CD14-positive monocyte (primary cell): ENCODE results near the gene CTDP1. TPM values are rescaled to one million over a fixed set of nuclear protein-coding genes. Genes with fewer than 3 reads are reported as not detected.

Experiments used
- DNase-seq, 3 donors: peaks; one replicate each; pipeline ENCODE4 v3.0.0-alpha.2; 2011 to 2022
- H2AFZ ChIP-seq: 2 replicates; pipeline ENCODE4 v1.6.0; 2012; ENCODE audit warnings: mild to moderate bottlenecking, low read depth, low read length, inconsistent platforms; ENCODE audit not compliant: insufficient read depth, poor library complexity, severe bottlenecking
- H3K27ac ChIP-seq, 2 donors: 1 replicate in 1 of 2; 2 replicates in 1 of 2; pipeline ENCODE4 v1.5.1; 2012 to 2013; ENCODE audit warnings: low read length in 2 of 2, control low read depth in 1 of 2, inconsistent platforms in 1 of 2, low read depth in 1 of 2, mild to moderate bottlenecking in 1 of 2
- H3K27me3 ChIP-seq, 2 donors: one replicate each; pipeline versions ENCODE4 v1.6.0 to v1.6.1; 2011 to 2013; ENCODE audit warnings: low read length in 2 of 2; ENCODE audit not compliant: control insufficient read depth in 2 of 2, insufficient read depth in 2 of 2
- H3K36me3 ChIP-seq, 2 donors: replicated peaks in 1 of 2; 1 replicate in 1 of 2; 2 replicates in 1 of 2; pipeline versions ENCODE4 v1.5.1 to v1.6.1; 2012 to 2013; ENCODE audit warnings: low read length in 2 of 2, control low read depth in 1 of 2, inconsistent platforms in 1 of 2, mild to moderate bottlenecking in 1 of 2; ENCODE audit not compliant: insufficient read depth in 2 of 2, control insufficient read depth in 1 of 2
- H3K4me1 ChIP-seq, 2 donors: 1 replicate in 1 of 2; 2 replicates in 1 of 2; pipeline versions ENCODE4 v1.5.1 to v1.6.1; 2012 to 2013; ENCODE audit warnings: low read length in 2 of 2, control low read depth in 1 of 2, inconsistent platforms in 1 of 2, mild to moderate bottlenecking in 1 of 2, moderate library complexity in 1 of 2; ENCODE audit not compliant: insufficient read depth in 2 of 2, control insufficient read depth in 1 of 2
- H3K4me2 ChIP-seq: replicated peaks from 2 replicates; pipeline ENCODE3; 2012; ENCODE audit warnings: low read length, moderate library complexity, mild to moderate bottlenecking; ENCODE audit not compliant: poor library complexity, severe bottlenecking; ENCODE audit errors: extremely low read depth
- H3K4me3 ChIP-seq, 3 experiments: fragments of 200-600 bp in 1 of 3; sonication (generic) in 1 of 3; replicated peaks in 1 of 3; 1 replicate in 2 of 3; 2 replicates in 1 of 3; pipeline ENCODE4 v1.5.1; 2011 to 2013; ENCODE audit warnings: low read length in 3 of 3, mild to moderate bottlenecking in 3 of 3, control low read depth in 2 of 3, low read depth in 2 of 3, inconsistent platforms in 1 of 3, moderate library complexity in 1 of 3
- H3K79me2 ChIP-seq: 2 replicates; pipeline ENCODE4 v1.6.0; 2012; ENCODE audit warnings: mild to moderate bottlenecking, control low read depth, inconsistent platforms, low read length, moderate library complexity; ENCODE audit not compliant: insufficient read depth
- H3K9ac ChIP-seq: 2 replicates; pipeline ENCODE4 v1.6.0; 2017; ENCODE audit warnings: low read length, mild to moderate bottlenecking; ENCODE audit not compliant: insufficient read depth, poor library complexity, severe bottlenecking
- H3K9me3 ChIP-seq, 2 donors: replicated peaks in 1 of 2; 1 replicate in 1 of 2; 2 replicates in 1 of 2; pipeline versions ENCODE4 v1.5.1 to v1.6.1; 2012 to 2013; ENCODE audit warnings: low read length in 2 of 2, control low read depth in 1 of 2; ENCODE audit not compliant: control insufficient read depth in 1 of 2, insufficient read depth in 1 of 2
- H4K20me1 ChIP-seq: 2 replicates; pipeline ENCODE4 v1.6.0; 2012; ENCODE audit warnings: mild to moderate bottlenecking, low read length, control low read depth, moderate library complexity; ENCODE audit not compliant: insufficient read depth
- H3K27ac Mint-ChIP-seq, 7 donors: one replicate each; pipeline ENCODE4 v1.8.0; 2020; ENCODE audit warnings: mild to moderate bottlenecking in 7 of 7, mixed read lengths in 7 of 7, moderate library complexity in 6 of 7, inconsistent platforms in 2 of 7
- H3K27me3 Mint-ChIP-seq, 3 donors: one replicate each; pipeline ENCODE4 v1.8.0; 2021 to 2022; ENCODE audit warnings: low read depth in 3 of 3, mild to moderate bottlenecking in 3 of 3, mixed read lengths in 3 of 3, moderate library complexity in 3 of 3, inconsistent platforms in 1 of 3
- H3K36me3 Mint-ChIP-seq, 2 donors: one replicate each; pipeline ENCODE4 v1.8.0; 2020; ENCODE audit warnings: mixed read lengths in 2 of 2, inconsistent platforms in 1 of 2, mild to moderate bottlenecking in 1 of 2
- H3K4me1 Mint-ChIP-seq: one replicate; pipeline ENCODE4 v1.8.0; 2020; ENCODE audit warnings: mild to moderate bottlenecking, mixed read lengths
- H3K4me3 Mint-ChIP-seq, 2 donors: one replicate each; pipeline ENCODE4 v1.8.0; 2020; ENCODE audit warnings: mild to moderate bottlenecking in 2 of 2, mixed read lengths in 2 of 2, moderate library complexity in 1 of 2
- H3K9me3 Mint-ChIP-seq, 7 donors: one replicate each; pipeline ENCODE4 v1.8.0; 2020 to 2022; ENCODE audit warnings: mixed read lengths in 7 of 7, mild to moderate bottlenecking in 6 of 7, moderate library complexity in 6 of 7, inconsistent platforms in 2 of 7
- CTCF ChIP-seq: fragments of 200-600 bp; IDR thresholded peaks from one replicate; pipeline ENCODE4 v1.8.0; 2022; ENCODE audit warnings: antibody characterized with exemption, mild to moderate bottlenecking
- WGBS: methylation state at CpG from one replicate; pipeline ENCODE4 v1.1.5; 2013; ENCODE audit warnings: missing lambda C conversion rate; ENCODE audit not compliant: insufficient coverage; 5-methylcytosine and 5-hydroxymethylcytosine counted together
- intact Hi-C, 2 donors: fragments of 100-400 bp; cut with micrococcal nuclease; formaldehyde crosslinking; loops; one replicate each; pipeline versions ENCODE4 v1.15.0 to v1.15.1; 2023
- polyA plus RNA-seq, 3 donors: library from polyadenylated mRNA; depleted of rRNA in 1 of 3; unstranded in 2 of 3; stranded (reverse) in 1 of 3; fragments of 300-500 nt in 2 of 3; fragments of >200 nt in 1 of 3; fragmentation: Illumina TruSeq in 2 of 3; gene quantifications; 1 replicate in 2 of 3; 2 replicates in 1 of 3; pipeline ENCODE4 v1.2.3, GENCODE V29; 2012 to 2021

CTDP1 gene
- polyA plus RNA-seq, 3 donors = 9.1 to 13.9 (median 9.1) TPM

GRCh38 chr18:79756143-79756500 is 76.5 kb downstream of the CTDP1 start:
- Mint-ChIP-seq H3K27ac (no peak overlapping the region), H3K9me3 (peaks cover 16 to 40% (median 17%) of the 10 kb centered on the region in 7 donors), H3K36me3 (peaks cover 35 to 43% of the 10 kb centered on the region in 2 donors), H3K27me3 (peaks cover 0 to 3% (median 0%) of the 10 kb centered on the region in 3 donors), H3K4me3 (no peak overlapping the region), H3K4me1 (no peaks in the 10 kb centered on the region)
- Histone ChIP-seq H3K27ac (no peak overlapping the region), H3K4me1 (no peaks in the 10 kb centered on the region), H3K9ac (no peak overlapping the region), H3K4me3 (no peak overlapping the region), H2AFZ (no peak overlapping the region), H3K9me3 (peaks cover 24 to 33% of the 10 kb centered on the region in 2 donors), H4K20me1 (peaks cover 9% of the 10 kb centered on the region), H3K27me3 (no peaks in the 10 kb centered on the region), H3K4me2 (no peak overlapping the region), H3K79me2 (no peaks in the 10 kb centered on the region), H3K36me3 (peaks cover 30 to 44% of the 10 kb centered on the region in 2 donors)
- TF ChIP-seq CTCF = no peak
- WGBS = 100% methylated on average over 6 of the region's 10 CpGs
- DNase-seq = no peak
- intact Hi-C loops = no loop called here

- Histone ChIP-seq H3K9ac (no peak overlapping the region), H2AFZ (no peak overlapping the region), H3K9me3 (peaks cover 24 to 33% of the 10 kb centered on the region in 2 donors), H3K27me3 (no peaks in the 10 kb centered on the region), H3K4me1 (no peaks in the 10 kb centered on the region), H3K4me2 (no peak overlapping the region), H4K20me1 (peaks cover 2% of the 10 kb centered on the region), H3K79me2 (no peaks in the 10 kb centered on the region), H3K36me3 (peaks cover 30 to 39% of the 10 kb centered on the region in 2 donors), H3K27ac (no peak overlapping the region), H3K4me3 (no peak overlapping the region)
- Mint-ChIP-seq H3K27me3 (peaks cover 0 to 3% (median 0%) of the 10 kb centered on the region in 3 donors), H3K4me1 (no peaks in the 10 kb centered on the region), H3K27ac (no peak overlapping the region), H3K36me3 (peaks cover 34 to 42% of the 10 kb centered on the region in 2 donors), H3K4me3 (no peak overlapping the region), H3K9me3 (peaks cover 16 to 42% (median 18%) of the 10 kb centered on the region in 7 donors)
- TF ChIP-seq CTCF = no peak
- no peak for DNase-seq
- 99% methylated on average over 7 of the region's 11 CpGs for WGBS
- intact Hi-C loops = no loop called here
Measured at GRCh38 chr18:79756826-79757225, 77.2 kb downstream of the CTDP1 start.
